ENCODE measurements around the gene NANOG.

Gene NANOG

GRCh38 chr12:7793211-7793610 is 4.0 kb downstream of the NANOG start:
- TF ChIP-seq, protein P1, sequence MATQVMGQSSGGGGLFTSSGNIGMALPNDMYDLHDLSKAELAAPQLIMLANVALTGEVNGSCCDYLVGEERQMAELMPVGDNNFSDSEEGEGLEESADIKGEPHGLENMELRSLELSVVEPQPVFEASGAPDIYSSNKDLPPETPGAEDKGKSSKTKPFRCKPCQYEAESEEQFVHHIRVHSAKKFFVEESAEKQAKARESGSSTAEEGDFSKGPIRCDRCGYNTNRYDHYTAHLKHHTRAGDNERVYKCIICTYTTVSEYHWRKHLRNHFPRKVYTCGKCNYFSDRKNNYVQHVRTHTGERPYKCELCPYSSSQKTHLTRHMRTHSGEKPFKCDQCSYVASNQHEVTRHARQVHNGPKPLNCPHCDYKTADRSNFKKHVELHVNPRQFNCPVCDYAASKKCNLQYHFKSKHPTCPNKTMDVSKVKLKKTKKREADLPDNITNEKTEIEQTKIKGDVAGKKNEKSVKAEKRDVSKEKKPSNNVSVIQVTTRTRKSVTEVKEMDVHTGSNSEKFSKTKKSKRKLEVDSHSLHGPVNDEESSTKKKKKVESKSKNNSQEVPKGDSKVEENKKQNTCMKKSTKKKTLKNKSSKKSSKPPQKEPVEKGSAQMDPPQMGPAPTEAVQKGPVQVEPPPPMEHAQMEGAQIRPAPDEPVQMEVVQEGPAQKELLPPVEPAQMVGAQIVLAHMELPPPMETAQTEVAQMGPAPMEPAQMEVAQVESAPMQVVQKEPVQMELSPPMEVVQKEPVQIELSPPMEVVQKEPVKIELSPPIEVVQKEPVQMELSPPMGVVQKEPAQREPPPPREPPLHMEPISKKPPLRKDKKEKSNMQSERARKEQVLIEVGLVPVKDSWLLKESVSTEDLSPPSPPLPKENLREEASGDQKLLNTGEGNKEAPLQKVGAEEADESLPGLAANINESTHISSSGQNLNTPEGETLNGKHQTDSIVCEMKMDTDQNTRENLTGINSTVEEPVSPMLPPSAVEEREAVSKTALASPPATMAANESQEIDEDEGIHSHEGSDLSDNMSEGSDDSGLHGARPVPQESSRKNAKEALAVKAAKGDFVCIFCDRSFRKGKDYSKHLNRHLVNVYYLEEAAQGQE (IDR thresholded peaks at IDR 0.05; ENCODE audit: insufficient read depth in 1 of 2, low read depth in 2 of 2, low read length in 2 of 2), result no peak
- TF ChIP-seq FOXP2 (optimal IDR thresholded peaks at IDR 0.05; ENCODE audit: borderline replicate concordance, extremely low read depth, extremely low read length, insufficient read depth) (no peak), POLR2AphosphoS5 (IDR thresholded peaks at IDR 0.05; ENCODE audit: low read depth, low read length) (no peak), TAF1 (IDR thresholded peaks at IDR 0.05; ENCODE audit: borderline replicate concordance, insufficient read depth, low read length) (no peak), SIN3A (IDR thresholded peaks at IDR 0.05; ENCODE audit: borderline replicate concordance, insufficient read depth, low read length) (no peak)

- TF ChIP-seq TAF1 (IDR thresholded peaks at IDR 0.05; ENCODE audit: borderline replicate concordance, insufficient read depth, low read length) (no peak), FOXP2 (optimal IDR thresholded peaks at IDR 0.05; ENCODE audit: borderline replicate concordance, extremely low read depth, extremely low read length, insufficient read depth) (no peak), POLR2AphosphoS5 (IDR thresholded peaks at IDR 0.05; ENCODE audit: low read depth, low read length) (no peak), SIN3A (IDR thresholded peaks at IDR 0.05; ENCODE audit: borderline replicate concordance, insufficient read depth, low read length) (no peak)
- TF ChIP-seq, protein P1 (IDR thresholded peaks at IDR 0.05; ENCODE audit: insufficient read depth in 1 of 2, low read depth in 2 of 2, low read length in 2 of 2), result no peak
Measured at GRCh38 chr12:7797698-7798398, 8.6 kb downstream of the NANOG start.

DNA sequence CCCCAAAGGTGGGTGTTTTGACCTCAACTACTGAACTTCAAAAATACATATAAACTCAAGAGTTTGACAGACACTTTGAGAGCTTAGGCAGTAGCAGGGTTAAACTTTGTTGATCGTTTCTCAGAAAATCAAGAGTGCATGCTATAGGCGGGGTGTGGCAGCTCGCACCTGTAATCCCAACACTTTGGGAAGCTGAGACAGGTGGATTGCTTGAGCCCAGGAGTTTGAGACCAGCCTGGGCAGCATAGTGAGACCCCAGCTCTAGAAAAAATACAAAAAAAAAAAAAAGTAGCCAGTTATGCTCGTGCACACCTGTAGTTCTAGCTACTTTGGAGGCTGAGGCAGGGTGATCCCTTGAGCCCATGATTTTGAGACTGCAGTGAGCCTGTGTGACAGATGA is 12.3 kb downstream of the NANOG start:
- TF ChIP-seq POLR2AphosphoS5 (IDR thresholded peaks at IDR 0.05; ENCODE audit: low read depth, low read length), result no peak
- TF ChIP-seq FOXP2 (optimal IDR thresholded peaks at IDR 0.05; ENCODE audit: borderline replicate concordance, extremely low read depth, extremely low read length, insufficient read depth), result no peak
- TF ChIP-seq SIN3A (IDR thresholded peaks at IDR 0.05; ENCODE audit: borderline replicate concordance, insufficient read depth, low read length), result no peak
- TF ChIP-seq TAF1 (IDR thresholded peaks at IDR 0.05; ENCODE audit: borderline replicate concordance, insufficient read depth, low read length), result no peak
- TF ChIP-seq, protein P1 (IDR thresholded peaks at IDR 0.05; ENCODE audit: insufficient read depth in 1 of 2, low read depth in 2 of 2, low read length in 2 of 2), result no peak

GRCh38 chr12:7806863-7807487 is 17.8 kb downstream of the NANOG start:
- TF ChIP-seq POLR2AphosphoS5 (IDR thresholded peaks at IDR 0.05; ENCODE audit: low read depth, low read length) (no peak), SIN3A (IDR thresholded peaks at IDR 0.05; ENCODE audit: borderline replicate concordance, insufficient read depth, low read length) (no peak), TAF1 (IDR thresholded peaks at IDR 0.05; ENCODE audit: borderline replicate concordance, insufficient read depth, low read length) (no peak), FOXP2 (optimal IDR thresholded peaks at IDR 0.05; ENCODE audit: borderline replicate concordance, extremely low read depth, extremely low read length, insufficient read depth) (no peak)
- TF ChIP-seq, protein P1 (IDR thresholded peaks at IDR 0.05; ENCODE audit: insufficient read depth in 1 of 2, low read depth in 2 of 2, low read length in 2 of 2), result no peak
